C4-2B (cell line): ENCODE data around the gene HOXB8.
A peak's percentile ranks its signal among the peaks of the same experiment; 100 is the strongest.

ENCODE experiments used
- H3K27ac ChIP-seq: fragments of 450-650 bp; 2 replicates; pipeline ENCODE4 v1.5.1; 2017
- ZFX ChIP-seq: fragments of 450-650 bp; IDR thresholded peaks from 2 replicates; pipeline ENCODE4 v1.6.1; 2017
- TF ChIP-seq, protein P1 (sequence below): fragments of 450-650 bp; conservative IDR thresholded peaks from 2 replicates; pipeline ENCODE4 v1.5.1; 2017; ENCODE audit warnings: mild to moderate bottlenecking

HOXB8 gene

DNA sequence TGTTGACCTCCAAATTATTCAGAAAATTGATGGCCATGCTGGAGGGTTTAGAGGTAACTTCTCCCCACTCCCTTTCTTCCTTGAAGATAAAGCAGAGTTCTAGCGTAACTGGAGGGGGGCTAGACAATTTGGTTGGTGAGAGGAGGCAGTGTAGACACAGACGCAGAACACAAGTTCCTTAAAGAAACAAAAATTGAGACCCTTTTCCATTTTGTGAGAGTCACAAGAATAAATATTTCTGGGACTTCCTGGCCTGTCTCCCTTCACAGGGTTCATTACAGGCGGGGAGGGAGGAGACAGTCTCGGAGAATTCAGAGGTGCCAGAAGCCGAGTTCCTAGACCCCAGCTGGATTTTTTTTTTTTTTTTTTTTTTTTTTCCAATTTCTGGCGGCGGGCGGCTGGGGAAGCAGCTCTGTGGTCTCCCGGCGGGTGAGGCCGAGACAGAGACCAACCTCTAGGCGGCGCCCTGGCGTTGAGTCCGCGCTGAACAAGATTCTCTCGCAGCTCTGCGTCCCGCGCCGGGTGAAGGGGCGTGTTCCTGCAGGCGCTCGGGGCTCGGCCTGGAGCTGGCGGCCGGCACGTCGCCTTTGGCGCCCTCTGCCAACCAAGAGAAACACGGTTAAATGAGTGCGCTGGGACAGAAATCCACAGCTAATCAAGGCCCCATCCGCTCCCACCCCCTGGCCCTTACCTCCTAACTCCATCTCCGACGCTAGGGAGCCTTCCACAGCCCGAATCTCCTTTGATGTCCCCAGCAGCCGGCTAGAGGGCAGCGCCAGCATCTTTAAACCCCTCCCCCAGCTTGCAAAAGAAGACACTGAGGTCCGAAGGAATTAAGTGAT is 21.3 kb upstream of the HOXB8 start:
- H3K27ac ChIP-seq = no peak overlapping the region
- no peak for TF ChIP-seq ZFX
- TF ChIP-seq, protein P1, sequence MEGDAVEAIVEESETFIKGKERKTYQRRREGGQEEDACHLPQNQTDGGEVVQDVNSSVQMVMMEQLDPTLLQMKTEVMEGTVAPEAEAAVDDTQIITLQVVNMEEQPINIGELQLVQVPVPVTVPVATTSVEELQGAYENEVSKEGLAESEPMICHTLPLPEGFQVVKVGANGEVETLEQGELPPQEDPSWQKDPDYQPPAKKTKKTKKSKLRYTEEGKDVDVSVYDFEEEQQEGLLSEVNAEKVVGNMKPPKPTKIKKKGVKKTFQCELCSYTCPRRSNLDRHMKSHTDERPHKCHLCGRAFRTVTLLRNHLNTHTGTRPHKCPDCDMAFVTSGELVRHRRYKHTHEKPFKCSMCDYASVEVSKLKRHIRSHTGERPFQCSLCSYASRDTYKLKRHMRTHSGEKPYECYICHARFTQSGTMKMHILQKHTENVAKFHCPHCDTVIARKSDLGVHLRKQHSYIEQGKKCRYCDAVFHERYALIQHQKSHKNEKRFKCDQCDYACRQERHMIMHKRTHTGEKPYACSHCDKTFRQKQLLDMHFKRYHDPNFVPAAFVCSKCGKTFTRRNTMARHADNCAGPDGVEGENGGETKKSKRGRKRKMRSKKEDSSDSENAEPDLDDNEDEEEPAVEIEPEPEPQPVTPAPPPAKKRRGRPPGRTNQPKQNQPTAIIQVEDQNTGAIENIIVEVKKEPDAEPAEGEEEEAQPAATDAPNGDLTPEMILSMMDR = peak; percentile 99

DNA sequence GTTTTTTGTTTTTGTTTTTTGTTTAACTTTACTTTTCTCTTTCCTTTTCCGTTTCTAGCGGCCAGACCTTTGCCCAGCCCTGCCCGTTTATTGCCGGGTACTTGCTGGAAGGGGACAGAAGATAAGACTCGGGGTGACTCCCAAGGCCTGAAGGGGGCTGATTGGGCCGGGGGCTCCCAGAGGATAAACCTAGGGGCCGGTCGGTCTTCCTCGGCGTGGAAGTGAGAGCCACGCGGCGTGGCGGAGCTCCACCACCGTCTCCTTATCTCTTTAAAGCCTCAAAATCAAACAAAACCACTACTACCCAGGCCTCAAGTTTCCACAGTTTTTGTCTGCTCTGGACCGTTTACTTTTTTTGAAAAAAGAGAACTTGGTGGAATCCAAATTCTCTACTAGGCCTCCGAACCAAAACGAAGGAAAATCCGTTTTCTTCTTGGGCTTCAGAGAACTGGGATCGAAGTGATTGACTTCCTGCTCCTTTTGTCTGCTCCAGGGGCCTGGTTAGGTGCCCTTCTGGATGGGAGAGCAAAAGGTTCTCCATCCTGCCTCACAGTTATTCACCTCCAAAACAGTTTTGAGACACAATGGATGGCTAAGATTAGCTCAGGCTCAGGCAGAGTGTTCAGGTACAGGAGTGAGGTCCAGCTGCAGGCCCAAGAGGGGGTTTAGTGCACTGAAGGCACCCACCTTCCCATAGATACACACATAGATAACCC is 19.6 kb upstream of the HOXB8 start:
- no peak for TF ChIP-seq ZFX
- TF ChIP-seq, protein P1 = no peak
- H3K27ac ChIP-seq = no peak overlapping the region

DNA sequence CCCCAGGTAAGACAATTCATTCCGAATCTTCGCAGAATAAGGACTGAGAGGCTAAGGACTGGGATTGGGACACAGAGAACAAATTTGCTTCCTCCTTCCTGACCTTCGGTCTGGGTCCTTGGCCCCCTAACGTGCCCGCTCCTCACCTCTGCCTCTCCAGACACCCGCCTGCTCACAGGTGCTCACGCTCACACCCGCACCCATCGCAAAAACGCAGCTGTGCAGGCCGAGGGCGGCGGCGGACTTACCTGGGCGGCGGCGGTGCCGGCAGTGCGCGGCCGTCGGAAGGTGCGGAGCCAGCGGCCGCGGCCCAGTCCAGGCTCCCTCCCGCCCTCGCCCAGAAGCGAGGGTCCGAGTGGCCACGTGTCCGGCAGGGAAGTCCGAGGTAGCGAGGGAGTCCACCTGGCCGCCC is 18.2 kb upstream of the HOXB8 start:
- no peak for TF ChIP-seq ZFX
- TF ChIP-seq, protein P1 = no peak
- no peak overlapping the region for H3K27ac ChIP-seq

DNA sequence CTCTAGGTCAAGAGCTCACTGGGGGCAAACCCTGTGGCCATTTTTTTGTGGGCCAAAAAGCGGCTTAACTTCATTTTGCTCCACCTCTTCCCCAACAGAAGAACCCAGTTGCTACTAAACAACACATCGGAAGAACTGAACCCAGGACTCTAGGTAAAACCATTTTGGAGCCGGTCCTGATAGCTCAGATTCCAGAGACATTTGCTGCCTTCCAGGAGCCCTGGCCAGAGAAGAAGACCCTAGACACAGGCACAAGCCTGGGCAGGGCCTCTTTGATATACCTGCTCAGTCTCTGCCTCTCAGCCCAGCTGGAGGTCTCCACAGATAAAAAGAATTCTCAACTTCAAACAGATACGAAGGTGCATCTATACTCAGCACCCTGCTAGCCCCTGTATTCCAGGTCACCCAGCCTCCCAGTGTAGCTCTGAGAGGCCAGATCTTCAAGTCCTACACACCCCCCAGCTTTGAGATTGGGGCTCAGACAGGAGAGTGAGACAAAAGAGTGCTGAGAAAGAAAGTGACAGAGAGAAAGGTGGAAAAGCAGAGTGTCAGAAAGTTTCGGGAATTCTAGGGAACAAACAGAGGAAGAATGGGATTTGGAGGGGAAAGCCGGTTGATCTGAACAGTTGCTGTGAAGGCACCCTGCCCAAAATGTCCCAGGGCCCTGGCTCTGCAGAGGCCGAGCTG is 17.6 kb upstream of the HOXB8 start:
- no peak overlapping the region for H3K27ac ChIP-seq
- TF ChIP-seq, protein P1 = no peak
- no peak for TF ChIP-seq ZFX

DNA sequence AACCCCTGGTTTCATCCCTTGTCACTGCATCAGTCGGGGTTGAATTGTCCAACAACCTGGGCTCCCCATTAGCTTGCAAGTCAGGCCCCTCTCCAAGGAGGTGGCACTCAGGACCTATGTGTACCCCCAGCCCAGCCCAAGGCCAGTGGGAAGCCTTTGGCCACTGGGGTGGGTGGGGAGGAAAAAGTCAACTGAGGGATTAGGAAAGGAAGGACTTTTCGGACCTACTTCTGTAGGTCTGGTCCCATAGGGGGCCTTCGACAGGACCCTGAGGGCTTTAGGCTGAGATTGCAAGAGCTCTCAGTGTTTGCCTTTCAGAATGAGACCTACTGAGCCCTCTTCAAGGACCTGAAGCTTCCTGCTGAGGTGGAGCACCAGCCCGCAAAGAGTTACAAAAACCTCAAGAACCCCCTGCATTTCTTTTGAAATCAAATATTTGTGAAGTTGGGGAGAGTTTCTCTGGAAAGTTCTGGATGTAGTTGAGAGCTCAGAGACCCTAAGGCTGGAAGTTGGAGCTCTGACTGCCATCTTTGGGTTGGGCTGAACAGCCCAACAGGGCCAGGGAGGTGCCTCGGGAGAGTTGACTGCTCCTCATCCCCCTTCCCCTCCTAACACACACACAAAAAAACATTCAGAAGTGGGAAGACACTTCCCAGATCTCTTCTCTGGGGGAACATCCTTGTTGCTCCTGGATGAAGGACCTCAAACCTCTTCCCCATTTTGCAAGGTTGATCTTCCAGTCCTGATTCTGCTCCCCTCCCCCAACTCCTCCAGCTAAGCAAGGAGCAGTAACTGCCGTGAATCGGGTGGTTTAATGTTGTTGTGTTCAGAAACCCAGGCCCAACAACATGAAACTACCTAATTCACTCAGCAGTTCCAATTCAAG is 16.8 kb upstream of the HOXB8 start:
- no peak overlapping the region for H3K27ac ChIP-seq
- TF ChIP-seq ZFX = no peak
- TF ChIP-seq, protein P1 = no peak

DNA sequence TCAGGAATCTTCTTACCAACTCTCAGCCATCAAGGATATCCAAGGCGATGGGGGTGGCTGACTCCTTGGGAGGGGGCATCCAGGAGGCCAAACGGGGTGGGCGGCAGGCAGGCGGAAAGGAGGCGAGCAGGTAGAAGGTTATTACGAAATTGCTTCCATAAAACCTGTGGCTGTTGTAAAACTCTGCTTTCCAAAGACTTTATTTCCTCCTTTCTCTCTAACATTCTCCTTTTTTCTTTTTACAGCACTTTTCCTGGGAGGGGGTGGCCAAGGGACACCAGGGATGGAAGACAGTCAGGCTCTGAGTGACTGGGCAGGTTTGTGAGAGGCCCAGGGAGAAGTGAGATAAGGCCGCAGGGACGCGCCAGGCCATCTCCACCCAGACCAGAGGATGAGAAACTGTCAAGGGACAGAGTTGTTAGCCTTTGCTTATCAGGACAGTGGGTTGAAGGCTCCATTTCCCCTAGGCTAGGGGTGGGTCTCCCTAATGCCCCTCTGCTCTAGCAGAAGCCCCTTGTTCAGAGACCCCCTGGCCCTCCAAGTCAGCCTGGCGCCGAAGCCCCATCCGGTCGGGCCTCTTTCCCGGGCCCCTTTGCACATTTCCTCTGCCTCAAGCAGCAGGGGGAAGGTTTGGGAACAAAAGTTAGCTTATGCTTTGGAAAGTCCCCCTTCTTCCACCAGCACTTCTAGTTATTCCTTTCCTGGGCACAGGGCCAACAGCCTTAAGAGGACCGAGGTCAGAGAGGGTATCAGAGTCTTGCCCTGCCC is 16.0 kb upstream of the HOXB8 start:
- no peak overlapping the region for H3K27ac ChIP-seq
- TF ChIP-seq ZFX = no peak
- TF ChIP-seq, protein P1 = no peak
